ENCODE results near the gene PHF19. TPM values are rescaled to one million over a fixed set of nuclear protein-coding genes. Genes with fewer than 3 reads are reported as not detected.

Gene PHF19
- total and polyA plus RNA-seq, 2 donors (not counting 3 experiments of a cell fraction or from before 2014, with no cell fraction given): 102 to 153 TPM

DNA sequence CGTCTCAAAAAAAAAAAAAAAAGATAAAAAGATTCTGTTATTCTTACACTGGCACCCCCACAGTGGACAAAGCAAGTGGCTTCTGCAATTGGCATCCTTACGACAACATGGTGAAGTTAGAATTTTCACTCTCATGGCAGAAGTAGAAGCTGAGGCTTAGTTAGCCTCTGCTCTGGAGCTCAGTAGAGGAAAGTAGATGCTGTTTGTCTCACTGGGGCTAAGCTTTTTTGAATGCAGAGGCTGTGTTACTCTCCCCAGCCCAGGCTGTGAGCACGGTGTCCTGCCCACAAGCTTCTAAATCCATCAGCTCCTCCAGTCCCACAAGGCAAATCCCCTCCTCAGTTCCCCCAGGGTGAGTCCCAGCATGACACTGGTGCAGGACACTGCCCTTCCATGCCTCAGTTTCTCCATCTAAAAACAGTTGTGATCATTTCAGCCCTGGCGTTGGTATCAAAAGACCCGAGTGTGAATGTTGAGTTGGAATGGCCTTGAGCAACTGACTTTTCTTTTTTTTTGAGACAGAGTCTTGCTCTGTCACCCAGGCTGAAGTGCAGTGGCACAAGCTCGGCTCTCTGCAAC is 22.6 kb upstream of the PHF19 start:
- no peak overlapping the region for H3K4me3 ChIP-seq (replicated peaks in 1 of 3; ENCODE audit: insufficient read depth in 1 of 3, low read depth in 1 of 3, low read length in 3 of 3)
- no peak overlapping the region for H3K27ac ChIP-seq (ENCODE audit: insufficient read depth, low read depth, low read length)
- no peaks in the 10 kb centered on the region for H3K9me1 ChIP-seq (replicated peaks; ENCODE audit: control insufficient read depth, extremely low read depth, insufficient read depth, low read length)
- FAIRE-seq: no peak
- intact Hi-C loops (cut with micrococcal nuclease) (no loop called here), dilution Hi-C loops (cut with MboI; ENCODE audit: extremely low pct_ligation_motif_present, low sequenced_read_pairs) (no loop called here)
- no peaks in the 10 kb centered on the region for H4K20me1 ChIP-seq (replicated peaks; ENCODE audit: control insufficient read depth, extremely low read depth, insufficient read depth, low read length)
- TF ChIP-seq FOS (IDR thresholded peaks at IDR 0.05; ENCODE audit: borderline replicate concordance, insufficient read depth, low read length) (no peak), POLR2A (IDR thresholded peaks at IDR 0.05; ENCODE audit: low read depth, low read length) (no peak)
- TF ChIP-seq, protein P1, sequence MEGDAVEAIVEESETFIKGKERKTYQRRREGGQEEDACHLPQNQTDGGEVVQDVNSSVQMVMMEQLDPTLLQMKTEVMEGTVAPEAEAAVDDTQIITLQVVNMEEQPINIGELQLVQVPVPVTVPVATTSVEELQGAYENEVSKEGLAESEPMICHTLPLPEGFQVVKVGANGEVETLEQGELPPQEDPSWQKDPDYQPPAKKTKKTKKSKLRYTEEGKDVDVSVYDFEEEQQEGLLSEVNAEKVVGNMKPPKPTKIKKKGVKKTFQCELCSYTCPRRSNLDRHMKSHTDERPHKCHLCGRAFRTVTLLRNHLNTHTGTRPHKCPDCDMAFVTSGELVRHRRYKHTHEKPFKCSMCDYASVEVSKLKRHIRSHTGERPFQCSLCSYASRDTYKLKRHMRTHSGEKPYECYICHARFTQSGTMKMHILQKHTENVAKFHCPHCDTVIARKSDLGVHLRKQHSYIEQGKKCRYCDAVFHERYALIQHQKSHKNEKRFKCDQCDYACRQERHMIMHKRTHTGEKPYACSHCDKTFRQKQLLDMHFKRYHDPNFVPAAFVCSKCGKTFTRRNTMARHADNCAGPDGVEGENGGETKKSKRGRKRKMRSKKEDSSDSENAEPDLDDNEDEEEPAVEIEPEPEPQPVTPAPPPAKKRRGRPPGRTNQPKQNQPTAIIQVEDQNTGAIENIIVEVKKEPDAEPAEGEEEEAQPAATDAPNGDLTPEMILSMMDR (IDR thresholded peaks at IDR 0.05; ENCODE audit: extremely low read depth in 1 of 2, insufficient read depth in 1 of 2, low read depth in 1 of 2, low read length in 2 of 2): no peak
- H3K27me3 ChIP-seq (ENCODE audit: control insufficient read depth in 2 of 2, insufficient read depth in 2 of 2, low read length in 2 of 2): peaks cover 0 to 3% of the 10 kb centered on the region in 2 experiments
- no TSS peak for BruUV-seq (replicated peaks)
- CTCF ChIA-PET: no interaction called here
- no peak for DNase-seq (ENCODE audit: low read depth, low spot score)
- no peaks in the 10 kb centered on the region for H3K79me2 ChIP-seq (ENCODE audit: control insufficient read depth, insufficient read depth, low read length)
- H3K4me2 ChIP-seq (ENCODE audit: insufficient read depth, low read length): no peak overlapping the region
- POLR2A ChIA-PET: no interaction called here
- H3K9me3 ChIP-seq (replicated peaks; ENCODE audit: control insufficient read depth, insufficient read depth, low read length): no peaks in the 10 kb centered on the region
- no peak overlapping the region for H3K9ac ChIP-seq (replicated peaks; ENCODE audit: extremely low read depth, insufficient read depth, low read length)
- H3K36me3 ChIP-seq (ENCODE audit: control insufficient read depth in 2 of 2, extremely low read depth in 1 of 2, insufficient read depth in 2 of 2, low read length in 2 of 2): no peaks in the 10 kb centered on the region
- no peak overlapping the region for H2AFZ ChIP-seq (ENCODE audit: low read depth, low read length)
- peaks cover 4% of the 10 kb centered on the region for H3K4me1 ChIP-seq (ENCODE audit: control insufficient read depth, extremely low read depth, insufficient read depth, low read length)

DNA sequence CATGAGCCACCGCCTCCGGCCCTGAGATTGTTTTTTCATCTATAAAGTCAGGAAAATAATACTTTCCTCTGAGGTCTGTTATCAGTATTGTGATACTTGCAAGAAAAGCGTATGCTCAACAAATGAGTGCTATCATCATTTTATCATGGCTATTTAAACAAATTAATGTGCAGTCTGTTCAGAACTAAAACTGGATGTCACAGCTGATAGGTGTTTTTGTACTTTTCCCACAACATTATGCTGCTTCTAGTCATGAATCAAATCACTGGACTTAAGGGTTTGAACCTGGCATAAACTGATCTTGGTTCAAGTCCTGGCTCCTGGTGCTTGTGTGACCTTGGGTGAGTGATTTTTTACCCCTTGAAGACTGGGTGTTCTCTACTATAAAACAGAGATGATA is 21.4 kb upstream of the PHF19 start:
- ChIA-PET POLR2A (no interaction called here), CTCF (no interaction called here)
- no peaks in the 10 kb centered on the region for H4K20me1 ChIP-seq (replicated peaks; ENCODE audit: control insufficient read depth, extremely low read depth, insufficient read depth, low read length)
- no peak overlapping the region for H2AFZ ChIP-seq (ENCODE audit: low read depth, low read length)
- no peaks in the 10 kb centered on the region for H3K9me3 ChIP-seq (replicated peaks; ENCODE audit: control insufficient read depth, insufficient read depth, low read length)
- no peak overlapping the region for H3K9ac ChIP-seq (replicated peaks; ENCODE audit: extremely low read depth, insufficient read depth, low read length)
- TF ChIP-seq POLR2A (IDR thresholded peaks at IDR 0.05; ENCODE audit: low read depth, low read length) (no peak), FOS (IDR thresholded peaks at IDR 0.05; ENCODE audit: borderline replicate concordance, insufficient read depth, low read length) (no peak), EZH2 (IDR thresholded peaks at IDR 0.05; ENCODE audit: borderline replicate concordance, low read depth, low read length, severe bottlenecking) (no peak), JUN (IDR thresholded peaks at IDR 0.05; ENCODE audit: borderline replicate concordance, insufficient read depth, insufficient read length, low read depth) (no peak), POLR2AphosphoS5 (IDR thresholded peaks at IDR 0.05; ENCODE audit: insufficient read depth, low read depth, low read length) (no peak), GATA2 (IDR thresholded peaks at IDR 0.05; ENCODE audit: insufficient read depth, insufficient read length, low read depth, low read length) (no peak), MYC (IDR thresholded peaks at IDR 0.05; ENCODE audit: low read depth, low read length) (no peak)
- TF ChIP-seq, protein P2, sequence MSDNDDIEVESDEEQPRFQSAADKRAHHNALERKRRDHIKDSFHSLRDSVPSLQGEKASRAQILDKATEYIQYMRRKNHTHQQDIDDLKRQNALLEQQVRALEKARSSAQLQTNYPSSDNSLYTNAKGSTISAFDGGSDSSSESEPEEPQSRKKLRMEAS (IDR thresholded peaks at IDR 0.05; ENCODE audit: insufficient read depth, insufficient read length): no peak
- TF ChIP-seq, protein P1 (IDR thresholded peaks at IDR 0.05; ENCODE audit: extremely low read depth in 1 of 2, insufficient read depth in 1 of 2, low read depth in 1 of 2, low read length in 2 of 2): no peak
- H3K4me3 ChIP-seq (replicated peaks in 1 of 3; ENCODE audit: insufficient read depth in 1 of 3, low read depth in 1 of 3, low read length in 3 of 3): no peak overlapping the region
- no TSS peak for BruUV-seq (replicated peaks)
- no peaks in the 10 kb centered on the region for H3K9me1 ChIP-seq (replicated peaks; ENCODE audit: control insufficient read depth, extremely low read depth, insufficient read depth, low read length)
- H3K36me3 ChIP-seq (ENCODE audit: control insufficient read depth in 2 of 2, extremely low read depth in 1 of 2, insufficient read depth in 2 of 2, low read length in 2 of 2): no peaks in the 10 kb centered on the region
- intact Hi-C loops (cut with micrococcal nuclease) (no loop called here), dilution Hi-C loops (cut with MboI; ENCODE audit: extremely low pct_ligation_motif_present, low sequenced_read_pairs) (no loop called here)
- H3K27ac ChIP-seq (ENCODE audit: insufficient read depth, low read depth, low read length): no peak overlapping the region
- H3K27me3 ChIP-seq (ENCODE audit: control insufficient read depth in 2 of 2, insufficient read depth in 2 of 2, low read length in 2 of 2): peaks cover 0 to 3% of the 10 kb centered on the region in 2 experiments
- H3K4me1 ChIP-seq (ENCODE audit: control insufficient read depth, extremely low read depth, insufficient read depth, low read length): peaks cover 7% of the 10 kb centered on the region
- DNase-seq (ENCODE audit: low read depth, low spot score): no peak
- H3K4me2 ChIP-seq (ENCODE audit: insufficient read depth, low read length): no peak overlapping the region
- no peak for FAIRE-seq
- H3K79me2 ChIP-seq (ENCODE audit: control insufficient read depth, insufficient read depth, low read length): no peaks in the 10 kb centered on the region
